Activated CD8-positive, alpha-beta memory T cell treated with anti-CD3 and anti-CD28 coated beads, Interleukin-2, amount 50 U/mL, for 4 hours (primary cell): ENCODE data around the gene NT5C.

Source experiments
- DNase-seq: peaks from one replicate; pipeline ENCODE4 v3.0.0-alpha.2; 2020

The NT5C gene

DNA sequence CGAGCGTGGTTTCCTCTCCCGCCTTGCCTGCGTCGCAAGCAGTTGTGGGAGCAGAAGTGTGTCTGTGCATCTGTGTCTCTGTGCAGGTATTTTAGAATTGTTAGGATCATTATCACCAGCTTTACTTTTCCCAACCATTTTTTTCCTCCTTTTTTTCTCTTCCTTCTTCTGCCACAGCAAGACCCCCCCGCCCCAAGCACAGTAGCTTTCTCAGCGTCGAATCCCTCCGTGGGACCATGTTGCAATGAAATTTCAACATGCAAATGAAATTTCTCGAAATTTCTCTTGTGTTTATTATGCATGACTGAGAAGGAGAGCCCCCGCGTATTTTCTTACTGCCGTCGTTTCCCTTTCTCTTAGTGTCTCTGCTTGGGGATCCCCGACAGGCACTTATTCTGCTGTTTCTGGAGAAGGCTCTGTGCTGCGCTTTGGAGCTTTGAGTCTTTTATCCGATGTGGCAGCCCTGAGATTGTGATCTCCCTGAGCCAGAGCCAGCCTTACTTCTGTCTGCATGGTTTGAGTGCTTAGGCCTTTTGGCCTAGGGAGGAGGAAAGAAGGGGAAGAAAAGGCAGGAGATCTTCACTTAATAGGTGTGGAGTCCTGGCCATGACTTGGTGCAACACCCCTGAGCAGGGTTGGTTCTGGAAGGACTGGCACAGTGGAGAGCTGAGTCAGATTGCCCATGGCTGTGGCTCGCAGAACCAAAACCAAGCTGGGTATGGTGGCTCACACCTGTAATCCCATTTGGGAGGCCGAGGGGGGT is 16.8 kb downstream of the NT5C start:
- DNase-seq, result no peak

DNA sequence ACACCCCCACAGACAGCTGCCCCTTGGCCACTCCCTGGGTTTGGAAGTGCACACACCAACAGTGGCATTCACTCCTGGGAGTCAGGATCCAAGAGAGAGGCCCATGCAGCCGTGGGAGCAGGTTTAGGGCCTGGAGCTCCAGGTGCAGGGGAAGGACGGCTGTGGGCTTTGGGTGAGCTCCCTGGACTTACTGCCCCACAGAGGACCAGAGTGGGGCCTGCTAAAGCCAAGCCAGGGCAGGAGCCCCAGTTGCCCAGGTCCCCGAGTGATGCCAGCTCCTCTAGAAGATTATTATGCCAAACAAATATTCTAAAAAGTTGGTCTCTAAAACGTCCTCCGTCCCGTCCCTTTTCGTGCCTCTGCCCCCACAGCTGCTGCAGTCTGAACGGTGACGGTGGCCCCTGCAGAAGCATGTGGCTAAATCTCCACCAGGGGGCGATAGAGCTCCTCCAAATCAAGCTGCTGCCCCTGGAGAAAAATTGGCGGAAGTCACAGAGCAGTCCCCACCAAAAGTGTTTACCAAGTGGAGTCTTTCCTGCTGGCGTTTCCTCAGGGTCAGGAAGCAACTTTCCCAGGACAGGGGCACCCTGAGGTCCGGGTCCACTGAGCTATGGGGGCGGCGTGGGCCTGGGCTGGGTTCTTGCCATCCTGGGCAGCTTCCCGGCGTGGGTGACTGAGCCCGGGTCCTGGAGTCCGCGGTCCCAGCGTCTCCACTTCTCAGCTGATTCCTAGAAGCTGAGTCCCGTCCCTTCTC is 17.6 kb downstream of the NT5C start:
- peak; percentile 91 for DNase-seq

DNA sequence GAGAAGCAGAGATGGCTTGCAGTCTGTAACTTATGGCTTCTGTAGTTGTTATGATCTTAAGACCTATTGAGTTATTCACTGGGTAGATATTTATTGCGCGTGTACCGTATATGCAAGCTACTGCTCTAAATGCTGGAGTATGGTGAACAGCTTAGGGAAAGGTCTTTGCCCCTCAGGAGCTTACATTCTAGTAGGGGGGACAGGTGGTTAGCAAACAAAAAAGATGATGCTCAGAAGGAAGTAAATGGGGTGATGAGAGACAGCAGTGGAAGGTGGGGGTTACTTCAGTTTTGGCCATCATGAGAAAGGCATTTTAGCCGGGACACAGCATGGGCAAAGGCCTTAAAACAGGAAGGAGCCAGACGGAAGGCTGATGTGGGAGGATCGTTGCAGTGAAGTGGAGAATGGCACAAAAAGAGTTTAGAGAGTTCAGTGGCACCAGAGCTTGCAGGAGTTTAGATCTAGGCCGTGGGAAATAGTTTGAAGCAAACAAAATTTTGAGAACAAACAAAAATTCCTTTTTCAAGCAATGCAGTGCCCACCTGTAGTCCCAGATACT is 19.7 kb downstream of the NT5C start:
- no peak for DNase-seq

DNA sequence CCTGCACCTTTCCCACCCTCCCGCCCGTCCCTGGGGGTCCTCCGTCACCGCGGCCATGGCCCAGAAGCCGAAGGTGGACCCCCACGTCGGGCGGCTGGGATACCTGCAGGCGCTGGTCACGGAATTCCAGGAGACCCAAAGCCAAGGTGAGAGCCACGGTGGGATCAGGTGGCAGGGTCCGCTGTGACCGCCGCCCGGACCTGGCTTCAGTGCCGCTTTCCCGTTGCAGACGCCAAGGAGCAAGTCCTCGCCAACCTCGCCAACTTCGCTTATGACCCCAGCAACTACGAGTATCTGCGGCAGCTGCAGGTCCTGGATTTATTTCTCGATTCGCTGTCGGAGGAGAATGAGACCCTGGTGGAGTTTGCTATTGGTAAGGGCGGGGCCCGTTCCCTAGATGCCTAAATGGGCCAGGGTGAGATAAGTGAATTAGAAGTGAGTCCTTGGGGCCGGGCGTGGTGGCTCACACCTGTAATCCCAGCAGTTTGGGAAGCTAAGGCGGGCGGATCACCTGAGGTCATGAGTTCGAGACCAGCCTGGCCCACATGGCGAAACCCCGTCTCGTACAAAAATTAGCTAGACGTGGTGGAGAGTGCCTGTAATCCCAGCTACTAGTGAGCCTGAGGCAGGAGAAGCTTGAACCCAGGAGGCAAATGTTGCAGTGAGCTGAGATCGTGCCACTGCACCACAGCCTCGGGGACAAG is 21.2 kb downstream of the NT5C start:
- no peak for DNase-seq

DNA sequence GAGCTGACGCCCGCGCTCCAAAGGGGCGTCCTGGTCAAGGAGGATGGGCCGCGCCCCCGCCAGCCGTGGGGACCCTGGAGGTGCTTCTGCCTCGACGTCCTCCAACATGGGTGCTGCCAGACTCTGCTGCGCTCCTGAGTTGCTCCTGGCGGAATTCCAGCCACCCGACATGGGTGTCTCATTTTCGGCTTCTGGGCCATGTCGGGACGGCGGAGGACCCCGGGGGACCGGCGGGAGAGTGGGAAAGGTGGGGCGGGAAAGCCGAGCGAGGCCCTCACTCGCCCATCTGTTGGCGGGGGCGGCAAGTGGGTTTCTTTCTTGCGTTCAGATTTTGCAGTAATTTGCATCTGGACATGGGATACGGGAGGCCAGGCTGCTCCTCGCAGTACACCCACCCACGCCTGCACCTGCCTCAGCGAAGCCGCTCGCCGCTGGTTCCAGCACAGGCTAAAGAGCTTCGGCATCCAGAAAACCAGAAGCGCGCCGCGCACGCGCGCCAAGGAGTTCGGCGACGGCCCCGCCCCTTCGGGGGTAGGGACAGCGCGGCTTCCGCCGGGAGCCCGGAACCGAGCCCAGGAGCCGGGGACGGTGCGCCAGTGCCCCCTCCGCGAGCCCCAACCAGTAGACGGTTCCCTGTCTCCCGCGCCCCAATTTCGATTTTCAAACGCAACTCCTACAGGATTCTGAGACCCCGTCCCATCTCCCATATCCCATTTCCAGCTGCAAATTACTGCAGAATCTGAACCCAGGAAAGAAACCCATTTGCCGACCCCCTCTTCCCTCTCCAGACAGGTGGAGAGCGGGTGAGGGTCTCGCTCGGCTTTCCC is 21.9 kb downstream of the NT5C start, which contains the start of gene ARMC7:
TSS of gene ARMC7 (plus strand) at position 563 of the 827 bp plus-strand sequence. CDS start 320 bp downstream, outside the sequence.
- DNase-seq, result peak; percentile 91

DNA sequence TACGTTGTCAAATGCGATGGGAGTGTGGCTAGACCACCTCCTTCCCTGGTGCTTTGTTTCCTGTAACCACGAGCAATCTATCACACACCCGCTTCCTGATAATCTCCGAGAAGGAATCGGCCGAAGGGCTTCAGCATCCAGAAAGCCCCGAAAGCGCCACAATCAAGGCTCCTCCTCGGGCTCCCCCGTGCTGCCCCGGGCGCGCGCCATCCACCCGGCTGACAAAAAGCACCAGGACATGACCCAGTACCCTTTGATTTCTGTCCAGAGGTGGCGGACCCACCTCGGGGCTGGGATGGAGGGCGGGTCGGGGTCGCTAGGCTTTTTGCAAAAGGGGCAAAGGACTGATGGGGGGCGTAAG is 22.5 kb downstream of the NT5C start:
- no peak for DNase-seq

DNA sequence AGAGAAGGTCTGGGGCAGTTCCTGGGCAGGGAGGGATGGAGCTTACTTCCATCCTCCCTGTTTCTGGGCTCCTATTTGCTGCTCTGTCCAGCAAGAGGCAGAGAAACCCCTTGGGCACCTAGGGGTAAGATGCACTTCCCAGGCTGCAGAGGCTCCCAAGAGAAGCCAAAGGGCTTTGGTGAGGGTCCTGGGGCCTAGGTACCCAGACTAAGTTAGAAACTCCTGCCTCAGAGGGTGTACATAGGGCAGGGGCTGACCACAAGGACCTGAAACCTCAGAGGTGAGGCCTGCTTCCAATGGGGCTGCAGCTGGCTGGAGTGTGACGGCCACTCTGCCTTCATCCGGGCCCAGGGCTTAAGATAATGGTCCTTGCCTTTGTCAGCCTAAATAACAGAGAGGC is 23.3 kb downstream of the NT5C start:
- DNase-seq, result no peak

DNA sequence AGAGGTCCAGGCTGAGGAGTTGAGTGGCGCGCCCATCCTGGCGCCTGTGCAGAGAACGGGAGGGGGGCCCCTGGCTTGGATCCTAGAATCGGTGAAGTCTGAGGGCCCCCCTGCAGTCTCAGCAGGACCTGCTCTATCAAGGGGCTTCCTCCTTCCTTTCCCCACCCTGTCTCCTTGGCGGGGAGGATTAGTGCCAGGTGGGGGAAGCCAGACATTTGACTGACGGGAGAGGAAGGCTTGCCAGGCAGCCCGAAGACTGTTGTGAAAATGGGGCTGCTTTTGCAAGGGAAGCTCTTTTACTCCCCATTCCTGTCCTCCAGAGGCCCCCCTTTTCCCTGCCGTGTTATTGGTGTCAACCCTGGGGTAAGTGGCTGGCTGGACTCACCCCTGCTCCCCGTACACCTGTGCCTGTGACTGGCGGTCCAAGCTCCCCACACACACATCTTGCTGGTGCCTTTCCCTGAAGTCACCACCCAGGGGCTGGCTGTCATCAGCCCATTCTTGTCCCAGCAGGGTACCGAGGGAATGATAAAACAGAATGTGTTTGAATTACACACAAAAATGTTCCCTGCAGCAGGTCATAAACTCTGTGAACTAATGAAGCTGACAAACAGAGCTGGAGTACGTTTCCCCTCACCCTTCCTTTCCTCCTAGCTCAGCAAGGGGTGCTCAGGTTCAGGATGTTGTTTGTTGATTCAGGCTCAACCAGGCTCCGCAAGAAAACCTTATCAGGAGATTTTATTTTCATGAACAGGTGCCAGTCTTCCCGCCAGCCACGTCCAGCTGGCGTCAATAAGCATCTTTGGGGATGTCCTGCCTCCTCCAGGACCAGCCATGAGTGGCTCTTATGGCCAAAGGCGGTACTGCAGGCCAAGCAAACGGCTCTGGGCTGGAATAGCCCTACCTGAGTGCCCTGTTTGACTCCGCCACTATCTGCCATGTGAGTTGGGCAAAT is 26.1 kb downstream of the NT5C start:
- DNase-seq, result no peak

DNA sequence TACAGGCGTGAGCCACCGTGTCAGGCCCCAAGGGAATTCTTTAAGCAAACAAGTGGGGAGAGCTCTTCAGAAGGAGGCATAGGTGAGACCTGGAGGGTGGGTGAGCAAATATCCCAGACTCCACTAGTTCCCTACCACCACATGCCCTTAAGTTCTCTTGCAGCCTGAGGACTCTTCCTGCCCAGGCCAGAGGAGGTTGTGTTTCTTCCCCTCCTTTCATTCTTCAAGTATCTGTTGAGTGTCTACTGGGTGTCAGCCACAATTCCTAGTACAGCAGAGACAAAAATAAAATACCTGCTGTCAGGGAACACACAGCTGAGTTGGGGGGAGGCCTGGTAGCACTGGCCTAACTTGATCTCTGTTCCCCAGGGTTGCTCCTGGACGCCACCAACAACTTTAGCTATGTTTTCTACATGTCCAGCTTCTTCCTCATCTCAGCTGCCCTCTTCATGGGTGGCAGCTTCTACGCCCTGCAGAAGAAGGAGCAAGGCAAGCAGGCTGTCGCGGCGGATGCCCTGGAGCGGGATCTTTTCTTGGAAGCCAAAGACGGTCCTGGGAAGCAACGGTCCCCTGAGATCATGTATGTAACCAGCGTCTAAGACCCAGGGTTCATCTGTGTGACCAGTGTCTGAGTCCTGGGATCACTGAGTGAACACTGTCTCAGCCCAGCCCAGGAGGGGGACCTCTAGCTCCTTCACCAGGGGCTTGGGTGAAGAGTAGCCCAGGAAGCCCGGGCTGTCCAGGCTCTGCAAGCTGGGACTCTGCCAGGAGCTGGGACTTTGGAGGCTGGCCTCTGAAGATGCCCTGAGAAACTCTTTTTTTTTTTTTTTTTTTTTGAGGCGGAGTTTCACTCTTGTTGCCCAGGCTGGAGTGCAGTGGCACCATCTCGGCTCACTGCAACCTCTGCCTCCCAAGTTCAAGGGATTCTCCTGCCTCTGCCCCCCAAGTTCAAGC is 27.7 kb downstream of the NT5C start:
- DNase-seq, result no peak

DNA sequence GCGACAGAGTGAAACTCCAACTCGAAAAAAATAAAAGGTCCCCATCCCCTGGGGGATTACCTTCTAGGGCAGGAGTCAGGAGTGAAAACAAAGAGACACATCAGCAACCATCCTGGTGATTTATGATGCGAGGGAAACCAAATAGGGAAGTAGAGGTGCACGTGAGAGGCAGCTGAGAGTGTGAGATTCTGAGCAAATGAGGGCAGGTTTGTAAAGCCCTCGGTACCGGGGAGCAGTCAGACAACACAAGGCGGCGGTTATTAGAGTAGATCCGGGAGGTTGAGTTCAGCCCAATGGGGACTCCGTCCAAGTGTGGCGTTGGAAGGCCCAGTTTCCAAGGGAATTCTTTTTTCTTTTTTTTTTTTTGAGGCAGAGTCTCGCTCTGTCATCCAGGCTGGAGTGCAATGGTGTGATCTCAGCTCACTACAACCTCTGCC is 29.1 kb downstream of the NT5C start:
- DNase-seq, result no peak

DNA sequence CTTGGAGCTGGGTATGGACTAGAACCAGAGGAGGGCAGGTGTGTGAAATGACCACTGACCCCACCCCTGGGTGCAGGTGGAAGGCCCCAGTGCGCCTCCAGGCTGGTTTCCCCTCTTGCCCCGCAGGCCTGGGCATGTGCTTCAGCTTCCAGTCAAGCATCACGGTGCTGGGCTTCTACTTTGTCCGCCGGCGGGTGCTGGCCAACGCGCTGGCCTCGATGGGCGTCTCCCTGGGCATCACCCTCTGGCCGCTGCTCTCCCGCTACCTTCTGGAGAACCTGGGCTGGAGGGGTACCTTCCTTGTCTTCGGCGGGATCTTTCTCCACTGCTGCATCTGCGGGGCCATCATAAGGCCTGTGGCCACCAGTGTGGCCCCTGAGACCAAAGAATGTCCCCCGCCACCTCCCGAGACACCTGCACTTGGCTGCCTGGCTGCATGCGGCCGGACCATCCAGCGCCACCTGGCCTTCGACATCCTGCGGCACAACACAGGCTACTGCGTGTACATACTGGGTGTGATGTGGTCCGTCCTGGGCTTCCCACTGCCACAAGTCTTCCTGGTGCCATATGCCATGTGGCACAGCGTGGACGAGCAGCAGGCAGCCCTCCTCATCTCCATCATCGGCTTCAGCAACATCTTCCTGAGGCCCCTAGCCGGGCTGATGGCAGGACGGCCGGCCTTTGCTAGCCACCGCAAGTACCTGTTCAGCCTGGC is 31.5 kb downstream of the NT5C start:
- DNase-seq, result no peak

DNA sequence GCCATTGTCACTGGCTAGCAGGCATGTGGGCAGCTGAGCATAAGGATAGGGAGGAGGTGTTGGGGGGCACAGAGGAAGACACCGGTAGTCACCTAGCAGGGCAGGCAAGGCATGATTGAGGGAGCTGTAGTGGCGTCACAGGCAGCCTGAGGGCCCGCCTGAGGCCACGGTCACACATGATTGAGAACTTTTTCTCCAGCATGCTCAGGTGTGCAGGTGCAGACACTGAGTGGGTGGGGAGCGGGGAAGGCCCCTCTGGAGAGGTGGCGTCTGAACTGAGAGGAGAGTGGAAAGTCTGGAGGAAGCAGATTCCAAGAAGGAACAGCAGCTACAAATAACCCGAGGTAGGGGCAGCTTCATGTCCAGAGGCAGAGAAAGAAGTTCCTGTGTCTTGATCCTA is 32.7 kb downstream of the NT5C start:
- no peak for DNase-seq

DNA sequence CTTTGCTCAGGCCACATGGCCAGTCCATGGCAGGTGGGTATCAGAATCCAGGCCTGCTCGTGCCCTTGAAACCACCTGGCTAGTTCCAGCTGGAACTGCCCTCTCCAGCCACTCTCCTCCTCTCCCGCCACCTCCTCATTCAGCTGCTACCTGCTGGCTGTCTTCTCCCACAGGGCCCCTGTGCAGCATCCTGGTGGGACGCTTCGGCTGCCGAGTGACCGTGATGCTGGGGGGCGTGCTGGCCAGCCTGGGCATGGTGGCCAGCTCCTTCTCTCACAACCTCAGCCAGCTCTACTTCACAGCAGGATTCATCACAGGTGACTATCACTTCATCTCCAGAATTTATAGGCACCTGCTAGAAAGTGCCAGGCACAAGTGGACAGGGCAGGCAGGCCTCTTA is 33.7 kb downstream of the NT5C start:
- no peak for DNase-seq

DNA sequence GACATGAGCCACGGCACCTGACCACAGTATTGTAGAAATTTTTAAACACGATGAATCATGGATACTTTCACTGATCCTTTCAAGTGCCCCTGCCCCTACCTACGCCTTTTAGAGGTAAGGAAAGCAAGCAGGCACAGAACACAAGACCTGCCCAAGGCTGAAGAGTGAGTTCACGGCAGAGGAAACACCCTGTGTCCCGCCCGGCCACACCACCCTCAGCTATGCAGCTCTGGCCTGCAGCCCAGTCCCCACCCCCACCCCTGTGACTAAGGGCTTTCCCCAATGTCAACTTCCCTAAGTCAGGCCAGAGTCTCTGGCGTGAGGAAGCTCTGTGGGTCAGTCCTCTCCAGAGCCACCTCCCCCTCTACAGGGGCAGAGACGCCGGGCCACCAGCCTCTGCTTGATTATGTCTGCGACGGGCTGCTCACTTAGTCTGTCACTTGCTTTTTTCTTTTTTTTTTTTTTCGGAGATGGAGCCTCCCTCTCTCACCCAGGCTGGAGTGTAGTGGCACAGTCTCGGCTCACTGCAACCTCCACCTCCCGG is 35.4 kb downstream of the NT5C start:
- DNase-seq, result no peak

DNA sequence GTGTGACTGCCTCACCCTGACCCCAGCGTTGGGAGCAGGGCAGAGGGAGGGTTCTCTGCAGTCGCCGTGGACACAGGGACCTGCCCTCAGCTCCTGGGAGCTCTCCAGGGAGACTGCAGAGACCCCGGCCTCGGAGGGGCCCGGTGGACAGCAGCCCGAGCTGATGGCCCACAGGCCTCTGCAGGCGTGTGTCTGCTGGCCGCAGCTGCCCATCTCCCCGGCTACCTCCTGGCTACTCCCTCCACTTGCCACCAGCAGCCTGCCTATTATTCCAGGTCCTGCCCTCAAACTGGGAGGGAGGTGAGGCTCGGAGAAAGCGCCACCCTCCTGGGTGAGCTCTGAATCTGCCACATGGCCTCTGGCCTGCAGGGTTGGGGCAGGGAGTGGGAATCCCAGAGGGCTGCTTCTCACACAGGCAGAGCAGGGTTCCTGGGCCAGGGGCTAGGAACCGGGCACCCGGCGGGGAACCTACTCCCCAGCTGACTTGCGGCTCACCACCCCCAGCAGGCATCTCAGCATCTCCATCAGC is 36.6 kb downstream of the NT5C start:
- DNase-seq, result no peak

DNA sequence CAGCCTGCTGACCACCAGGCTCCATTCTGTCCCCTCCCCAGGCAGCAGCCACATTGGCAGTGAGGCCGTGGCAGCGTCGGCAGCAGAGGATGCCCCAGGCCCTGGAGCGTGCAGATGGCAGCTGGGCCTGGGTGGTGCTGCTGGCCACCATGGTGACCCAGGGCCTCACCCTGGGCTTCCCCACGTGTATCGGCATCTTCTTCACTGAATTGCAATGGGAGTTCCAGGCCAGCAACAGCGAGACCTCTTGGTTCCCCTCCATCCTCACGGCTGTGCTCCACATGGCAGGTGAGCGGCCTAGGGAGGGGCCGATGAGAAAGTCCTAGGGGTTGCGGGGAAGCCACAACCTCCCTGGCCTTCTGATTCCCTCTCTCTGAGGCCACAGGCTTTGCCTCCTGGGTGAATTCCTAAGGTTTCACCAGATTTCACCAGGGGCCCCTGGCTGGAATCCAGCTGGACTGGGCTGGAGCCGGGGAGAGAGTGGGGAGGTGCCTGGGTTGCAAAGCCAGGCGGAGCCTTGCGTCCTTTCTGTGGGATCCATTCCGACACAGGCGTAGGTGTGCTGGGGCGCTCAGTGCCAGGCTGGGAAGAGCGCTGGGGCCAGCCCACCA is 37.9 kb downstream of the NT5C start:
- no peak for DNase-seq

DNA sequence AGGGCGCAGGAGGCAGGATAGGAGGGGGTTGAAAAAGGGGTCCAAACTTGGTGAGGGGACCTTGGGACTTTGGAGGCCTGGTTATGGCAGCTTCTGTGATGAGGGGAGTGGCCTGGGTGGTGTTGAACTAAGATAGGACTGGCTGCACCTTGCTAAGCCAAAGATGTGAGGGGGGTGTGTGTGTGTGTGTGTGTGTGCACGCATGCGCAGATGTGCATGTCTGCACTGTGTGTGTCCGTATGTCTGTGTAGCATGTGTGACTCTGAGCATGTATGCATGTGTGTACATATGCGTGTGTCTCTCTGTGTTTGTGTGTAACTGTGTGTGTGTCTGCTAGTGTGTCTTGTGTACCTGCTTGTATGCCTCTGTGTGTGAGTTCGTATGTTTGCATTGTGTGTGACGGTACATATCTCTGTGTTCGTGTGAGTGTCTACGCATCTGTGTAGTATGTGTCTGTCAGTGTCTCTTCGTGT is 39.7 kb downstream of the NT5C start:
- no peak for DNase-seq
